GM19328 (cell line): Measurements from ENCODE around the gene HIPK3.
"Not testable (repeated sequence)": the region's sequence is repeated elsewhere in the genome, so short reads cannot be mapped to it uniquely, and the experiment has no call there.

ENCODE experiments used
- ATAC-seq: cut with Tn5 transposase; IDR thresholded peaks from one replicate; pipeline ENCODE4 v1.9.1; 2021; ENCODE audit warnings: mild to moderate bottlenecking, moderate library complexity; ENCODE audit not compliant: unreplicated experiment

HIPK3 gene

GRCh38 chr11:33358150-33358831 lies 101.1 kb downstream of the HIPK3 start:
- ATAC-seq: no peak

DNA sequence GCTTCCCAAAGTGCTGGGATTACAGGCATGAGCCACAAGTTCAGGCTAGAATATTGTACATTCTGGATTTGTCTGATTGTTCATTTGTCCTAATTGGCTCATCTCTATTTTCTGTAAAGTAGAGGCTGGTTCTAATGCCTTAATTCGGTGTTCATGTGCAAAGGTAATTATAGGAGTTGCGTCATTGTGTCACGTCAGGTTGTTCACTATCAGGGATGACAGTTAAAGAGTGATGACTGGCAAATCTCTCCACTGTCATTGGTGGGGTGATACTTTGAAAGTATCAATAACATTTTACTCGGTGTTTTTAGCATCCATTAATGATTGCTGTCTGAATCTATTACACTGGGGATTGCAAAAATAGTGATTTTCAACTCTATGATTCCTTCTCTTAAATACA lies 103.5 kb downstream of the HIPK3 start:
- no peak for ATAC-seq

GRCh38 chr11:33362051-33362910 lies 105.1 kb downstream of the HIPK3 start:
- ATAC-seq: no peak

DNA sequence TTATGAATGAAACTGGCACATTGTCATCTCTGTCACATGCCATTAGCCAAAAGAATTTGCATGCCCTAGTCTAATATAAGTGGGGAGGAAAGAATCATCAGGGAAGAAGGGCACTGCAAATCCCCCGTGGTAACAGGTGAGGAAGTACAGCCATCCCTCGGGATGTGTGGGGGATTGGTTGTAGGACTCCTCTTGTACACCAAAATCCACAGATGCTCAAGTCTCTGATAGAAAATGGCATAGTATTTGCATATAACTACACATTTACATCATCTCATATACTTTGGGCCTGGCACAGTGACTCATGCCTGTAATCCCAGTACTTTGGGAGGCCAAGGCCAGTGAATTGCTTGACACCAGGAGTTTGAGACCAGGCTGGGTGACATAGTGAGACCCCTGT lies 109.7 kb downstream of the HIPK3 start:
- no peak for ATAC-seq

- ATAC-seq: not testable (repeated sequence)
Measured at GRCh38 chr11:33368475-33368874, 111.3 kb downstream of the HIPK3 start.

- no peak for ATAC-seq
Measured at GRCh38 chr11:33368931-33369330, 111.8 kb downstream of the HIPK3 start.

DNA sequence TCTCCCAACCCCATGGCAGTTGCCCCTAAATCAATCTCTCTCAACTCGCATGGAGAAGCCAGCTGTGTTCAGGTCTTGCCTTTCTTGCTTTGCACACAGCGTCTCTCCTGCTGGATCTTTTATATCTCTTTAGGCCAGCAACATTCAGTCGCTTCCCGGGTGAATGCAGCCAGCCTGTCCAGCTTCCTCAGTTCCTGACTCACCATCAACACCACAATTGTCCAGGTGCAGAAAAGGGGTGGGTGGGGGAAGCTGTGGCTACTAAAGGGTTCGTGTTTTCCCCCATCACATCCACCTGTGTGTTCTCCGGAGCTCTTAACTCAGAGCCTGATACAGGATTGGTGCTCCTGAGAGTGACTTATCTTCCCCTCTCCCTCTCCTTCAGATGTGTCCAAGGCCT lies 116.5 kb downstream of the HIPK3 start:
- ATAC-seq: no peak

- ATAC-seq: no peak
Measured at GRCh38 chr11:33375236-33375635, 118.1 kb downstream of the HIPK3 start.

GRCh38 chr11:33375688-33376311 lies 118.6 kb downstream of the HIPK3 start, which contains the start of gene KIAA1549L:
Gene KIAA1549L, plus strand, starts transcription at chr11:33376108.
- ATAC-seq: no peak

DNA sequence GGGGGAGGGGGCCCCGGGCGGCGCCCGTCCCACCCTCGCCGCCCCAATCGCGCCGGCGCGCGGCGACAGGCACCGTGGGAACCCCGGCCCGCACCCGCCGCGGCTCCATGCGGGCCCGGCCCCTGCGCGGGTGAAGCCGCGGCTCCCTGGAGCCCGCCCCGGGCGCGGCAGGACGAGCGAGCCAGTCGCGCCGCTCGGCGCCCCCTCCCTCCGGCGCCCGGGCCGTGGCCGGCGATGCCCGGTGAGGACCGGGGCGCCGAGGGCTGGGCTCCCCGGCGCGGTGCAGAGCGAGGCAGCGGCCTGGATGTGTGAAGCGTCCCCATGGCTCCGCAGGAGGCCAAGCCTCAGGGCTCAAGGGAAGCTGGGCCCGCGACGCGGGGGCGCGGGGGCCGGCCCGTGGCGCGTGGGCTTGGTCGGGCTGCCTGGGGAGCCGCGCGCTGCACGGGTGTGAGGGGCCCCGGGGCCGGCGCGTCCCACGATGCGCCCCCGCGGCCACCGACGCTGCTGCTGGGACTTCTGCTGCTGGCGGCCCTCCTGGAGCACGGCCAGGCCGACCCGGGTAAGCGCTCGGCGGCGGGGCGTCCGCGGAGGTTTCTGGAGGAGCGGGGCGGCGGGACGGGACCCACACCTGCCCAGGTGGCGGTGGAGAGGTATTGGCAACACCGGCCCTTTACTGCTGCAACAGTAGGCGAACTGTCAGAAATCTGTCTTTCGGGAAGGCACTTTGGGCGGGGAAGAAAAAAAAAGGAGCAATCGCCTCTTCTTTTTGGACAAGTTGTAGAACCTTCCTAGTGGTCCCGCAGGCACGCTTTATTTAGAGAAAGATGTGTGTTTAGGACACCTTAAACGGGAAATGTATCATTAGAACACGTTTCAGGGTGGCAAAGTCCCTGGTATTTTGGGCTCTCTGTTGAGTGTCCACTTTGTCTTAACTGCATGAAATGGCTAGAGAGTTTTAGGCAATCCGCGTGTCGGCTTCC lies 119.4 kb downstream of the HIPK3 start:
- no peak for ATAC-seq

- ATAC-seq: no peak
Measured at GRCh38 chr11:33377412-33378370, 120.5 kb downstream of the HIPK3 start.

- peak; percentile 45 for ATAC-seq
Measured at GRCh38 chr11:33379947-33380346, 122.8 kb downstream of the HIPK3 start.

GRCh38 chr11:33383075-33383919 lies 126.1 kb downstream of the HIPK3 start:
- ATAC-seq: no peak

DNA sequence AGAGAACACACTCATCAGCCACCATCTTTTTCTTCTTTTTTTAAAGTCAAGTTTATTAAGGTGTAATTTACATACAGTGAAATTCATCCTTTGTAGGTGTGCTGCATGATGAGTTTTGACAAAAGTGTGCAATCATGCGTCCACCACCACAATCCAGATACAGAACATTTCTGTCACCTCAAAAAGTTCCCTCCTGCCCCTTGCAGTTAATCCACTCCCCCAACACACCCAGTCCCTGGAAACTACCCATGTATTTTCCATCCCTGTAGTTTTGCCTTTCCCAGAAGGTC lies 126.7 kb downstream of the HIPK3 start:
- ATAC-seq: no peak

GRCh38 chr11:33384220-33384619 lies 127.0 kb downstream of the HIPK3 start:
- ATAC-seq: no peak

- ATAC-seq: peak; percentile 32
Measured at GRCh38 chr11:33387581-33387980, 130.4 kb downstream of the HIPK3 start.

DNA sequence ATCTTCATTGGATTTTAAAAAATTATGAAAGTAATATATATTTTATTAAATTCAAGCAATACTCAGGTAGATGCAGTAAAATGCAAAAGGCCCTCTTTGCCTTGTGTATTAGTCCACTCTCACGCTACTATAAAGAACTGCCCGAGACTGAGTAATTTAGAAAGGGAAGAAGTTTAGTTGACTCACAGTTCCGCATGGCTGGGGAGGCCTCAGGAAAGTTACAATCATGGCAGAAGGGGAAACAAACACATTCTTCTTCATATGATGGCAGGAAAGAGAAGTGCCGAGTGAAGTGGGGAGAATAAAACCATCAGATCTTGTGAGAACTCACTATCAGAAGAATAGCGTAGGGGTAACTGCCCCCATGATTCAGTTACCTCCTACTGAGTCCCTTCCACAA lies 130.8 kb downstream of the HIPK3 start:
- ATAC-seq: peak; percentile 43

- no peak for ATAC-seq
Measured at GRCh38 chr11:33388793-33389525, 131.8 kb downstream of the HIPK3 start.
